H1 (cell line): ENCODE results near the gene AGPAT3.

Experiments used
- CTCF ChIP-seq, 3 experiments: IDR thresholded peaks; 1 replicate in 2 of 3; 2 replicates in 1 of 3; pipeline versions ENCODE4 v1.5.1 to v1.6.1; 2011; ENCODE audit warnings: low read length in 3 of 3, mild to moderate bottlenecking in 3 of 3, inconsistent platforms in 2 of 3, low read depth in 1 of 3, moderate library complexity in 1 of 3; ENCODE audit not compliant: insufficient read depth in 1 of 3; ENCODE audit errors: control extremely low read depth in 1 of 3
- EP300 ChIP-seq, 2 experiments: IDR thresholded peaks; 1 replicate in 1 of 2; 2 replicates in 1 of 2; pipeline ENCODE4 v1.6.1; 2011 to 2012; ENCODE audit warnings: low read depth in 2 of 2, low read length in 2 of 2, mild to moderate bottlenecking in 2 of 2, borderline replicate concordance in 1 of 2, inconsistent platforms in 1 of 2, moderate library complexity in 1 of 2
- EZH2 ChIP-seq: fragments of 200-600 bp; sonication (generic); IDR thresholded peaks from 2 replicates; pipeline ENCODE4 v1.7.1; 2012; ENCODE audit warnings: low read depth, mild to moderate bottlenecking, moderate library complexity, low read length, inconsistent platforms; ENCODE audit not compliant: severe bottlenecking
- POLR2A ChIP-seq, 2 experiments: IDR thresholded peaks; 1 replicate in 1 of 2; 2 replicates in 1 of 2; pipeline ENCODE4 v1.6.1; 2011; ENCODE audit warnings: low read depth in 2 of 2, low read length in 2 of 2, mild to moderate bottlenecking in 2 of 2; ENCODE audit errors: control extremely low read depth in 1 of 2
- POLR2AphosphoS5 ChIP-seq: IDR thresholded peaks from 2 replicates; pipeline ENCODE4 v1.6.1; 2011; ENCODE audit warnings: low read depth, low read length
- RBBP5 ChIP-seq: IDR thresholded peaks from 2 replicates; pipeline ENCODE4 v1.7.1; 2012; ENCODE audit warnings: low read depth, mild to moderate bottlenecking, inconsistent platforms, low read length, moderate library complexity, borderline replicate concordance
- RXRA ChIP-seq: IDR thresholded peaks from 2 replicates; pipeline ENCODE4 v1.6.1; 2011; ENCODE audit warnings: low read depth, mild to moderate bottlenecking, low read length, moderate library complexity; ENCODE audit not compliant: insufficient read depth
- TAF1 ChIP-seq: IDR thresholded peaks from 2 replicates; pipeline ENCODE4 v1.6.1; 2011; ENCODE audit warnings: mild to moderate bottlenecking, low read depth, low read length
- ZNF274 ChIP-seq: IDR thresholded peaks from 2 replicates; pipeline ENCODE4 v1.7.0; 2012; ENCODE audit warnings: low read length, borderline replicate concordance; ENCODE audit errors: extremely low read depth
- TF ChIP-seq, protein P1 (sequence below): IDR thresholded peaks from 2 replicates; pipeline ENCODE4 v1.6.1; 2012; ENCODE audit warnings: inconsistent platforms

DNA sequence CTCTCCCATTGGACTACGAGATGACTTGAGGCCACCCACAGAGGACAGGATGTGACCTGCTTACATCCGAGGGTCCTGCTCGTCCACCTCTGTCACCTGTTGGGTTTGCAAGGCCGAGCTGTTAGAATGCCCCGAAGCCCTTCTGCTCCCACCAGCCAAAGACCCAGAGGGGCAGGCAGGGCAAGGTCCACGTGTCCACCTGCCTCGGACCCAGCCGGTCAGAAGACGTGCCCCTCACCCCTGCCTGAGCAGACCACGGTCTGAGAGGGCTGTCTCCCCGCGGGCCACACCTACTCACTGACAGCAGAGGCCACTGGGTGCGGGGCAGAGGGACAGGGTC lies 116.8 kb downstream of the AGPAT3 start:
- TF ChIP-seq RXRA (no peak), RBBP5 (no peak), CTCF (IDR thresholded peaks at IDR 0.05; ENCODE audit: control extremely low read depth in 1 of 3, insufficient read depth in 1 of 3, low read depth in 1 of 3, low read length in 3 of 3) (no peak), EZH2 (no peak), EP300 (IDR thresholded peaks at IDR 0.05; ENCODE audit: borderline replicate concordance in 1 of 2, low read depth in 2 of 2, low read length in 2 of 2) (no peak), ZNF274 (no peak), POLR2A (IDR thresholded peaks at IDR 0.05; ENCODE audit: control extremely low read depth in 1 of 2, low read depth in 2 of 2, low read length in 2 of 2) (no peak), TAF1 (no peak), POLR2AphosphoS5 (no peak)
- TF ChIP-seq, protein P1, sequence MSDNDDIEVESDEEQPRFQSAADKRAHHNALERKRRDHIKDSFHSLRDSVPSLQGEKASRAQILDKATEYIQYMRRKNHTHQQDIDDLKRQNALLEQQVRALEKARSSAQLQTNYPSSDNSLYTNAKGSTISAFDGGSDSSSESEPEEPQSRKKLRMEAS, result no peak
